Gastrocnemius medialis (tissue), 4 donors: ENCODE measurements around the gene TUBA8. TPM values are rescaled to one million over a fixed set of nuclear protein-coding genes. Genes with fewer than 3 reads are reported as not detected.
A peak's percentile ranks its signal among the peaks of the same experiment; 100 is the strongest.

Experiments
- ATAC-seq, 2 donors: fragments of 150-250 bp; one replicate each; pipeline ENCODE4 v1.9.1; 2016
- DNase-seq, 2 donors: peaks; one replicate each; pipeline ENCODE4 v3.0.0-alpha.2; 2019
- H3K27ac ChIP-seq, 4 donors: fragments of 200-600 bp; sonication (generic); 1 replicate in 1 of 4; 2 replicates in 3 of 4; pipeline ENCODE4 v1.5.1; 2016 to 2018; ENCODE audit warnings: mild to moderate bottlenecking in 2 of 4, moderate library complexity in 1 of 4
- H3K27me3 ChIP-seq, 3 donors: fragments of 200-600 bp; sonication (generic) in 2 of 3; 1 replicate in 1 of 3; 2 replicates in 2 of 3; pipeline versions ENCODE4 v1.5.1 to v1.6.0; 2016 to 2019; ENCODE audit warnings: mild to moderate bottlenecking in 1 of 3, moderate library complexity in 1 of 3
- H3K36me3 ChIP-seq, 2 donors: fragments of 200-600 bp; sonication (generic) in 1 of 2; one replicate each; pipeline ENCODE4 v1.5.1; 2017 to 2018
- H3K4me1 ChIP-seq, 2 donors: fragments of 200-600 bp; sonication (generic) in 1 of 2; one replicate each; pipeline ENCODE4 v1.5.1; 2016 to 2017; ENCODE audit warnings: mild to moderate bottlenecking in 2 of 2
- H3K4me3 ChIP-seq, 4 donors: fragments of 200-600 bp; sonication (generic) in 3 of 4; 1 replicate in 1 of 4; 2 replicates in 3 of 4; pipeline ENCODE4 v1.5.1; 2016 to 2019; ENCODE audit warnings: mild to moderate bottlenecking in 2 of 4
- H3K9me3 ChIP-seq, 3 donors: fragments of 200-600 bp; sonication (generic) in 2 of 3; 1 replicate in 1 of 3; 2 replicates in 2 of 3; pipeline ENCODE4 v1.5.1; 2016 to 2019
- POLR2A ChIP-seq, 2 donors: fragments of 450-650 bp; IDR thresholded peaks; one replicate each; pipeline ENCODE4 v1.6.1; 2017; ENCODE audit warnings: antibody characterized with exemption in 2 of 2, mild to moderate bottlenecking in 2 of 2, moderate library complexity in 2 of 2
- in situ Hi-C, 4 donors: fragments of 200-750 bp; cut with MboI; loops; one replicate each; pipeline versions ENCODE4 v1.15.0 to v1.8.0; 2017; ENCODE audit warnings: low sequenced_read_pairs in 4 of 4
- intact Hi-C: fragments of 100-400 bp; cut with DNase I; formaldehyde crosslinking; loops from one replicate; pipeline ENCODE4 v1.15.1; 2023; ENCODE audit warnings: low total_unique reads
- total RNA-seq, 4 donors: library from RNA; depleted of rRNA; stranded (reverse); fragments of >200 nt; gene quantifications; one replicate each; pipeline versions ENCODE4 v1.1.0 to v1.2.3, GENCODE V29; 2016
- TF ChIP-seq, protein P1 (sequence below), 5 experiments: fragments of 450-650 bp in 3 of 5; fragments of 200-600 bp in 2 of 5; sonication (generic) in 2 of 5; IDR thresholded peaks in 4 of 5; conservative IDR thresholded peaks in 1 of 5; 1 replicate in 4 of 5; 2 replicates in 1 of 5; pipeline ENCODE4 v1.5.1; 2016 to 2019; ENCODE audit warnings: antibody characterized with exemption in 5 of 5, mild to moderate bottlenecking in 3 of 5, moderate library complexity in 3 of 5

The TUBA8 gene
- total RNA-seq, 4 donors from 2014 or later: 57.8 to 114 (median 77.7) TPM

GRCh38 chr22:18081416-18081815 is 29.2 kb upstream of the TUBA8 start:
- Histone ChIP-seq H3K9me3 (no peaks in the 10 kb centered on the region), H3K27ac (peak overlapping the region in 1 of 4 donors; percentile 29), H3K4me3 (no peak overlapping the region), H3K4me1 (peaks cover 19 to 24% of the 10 kb centered on the region in 2 donors), H3K27me3 (no peaks in the 10 kb centered on the region), H3K36me3 (peaks cover 0 to 46% of the 10 kb centered on the region in 2 donors)
- intact Hi-C loops: no loop called here
- in situ Hi-C loops: no loop called here
- ATAC-seq (no peak), DNase-seq (no peak)
- TF ChIP-seq POLR2A (IDR thresholded peaks at IDR 0.05): no peak
- TF ChIP-seq, protein P1, sequence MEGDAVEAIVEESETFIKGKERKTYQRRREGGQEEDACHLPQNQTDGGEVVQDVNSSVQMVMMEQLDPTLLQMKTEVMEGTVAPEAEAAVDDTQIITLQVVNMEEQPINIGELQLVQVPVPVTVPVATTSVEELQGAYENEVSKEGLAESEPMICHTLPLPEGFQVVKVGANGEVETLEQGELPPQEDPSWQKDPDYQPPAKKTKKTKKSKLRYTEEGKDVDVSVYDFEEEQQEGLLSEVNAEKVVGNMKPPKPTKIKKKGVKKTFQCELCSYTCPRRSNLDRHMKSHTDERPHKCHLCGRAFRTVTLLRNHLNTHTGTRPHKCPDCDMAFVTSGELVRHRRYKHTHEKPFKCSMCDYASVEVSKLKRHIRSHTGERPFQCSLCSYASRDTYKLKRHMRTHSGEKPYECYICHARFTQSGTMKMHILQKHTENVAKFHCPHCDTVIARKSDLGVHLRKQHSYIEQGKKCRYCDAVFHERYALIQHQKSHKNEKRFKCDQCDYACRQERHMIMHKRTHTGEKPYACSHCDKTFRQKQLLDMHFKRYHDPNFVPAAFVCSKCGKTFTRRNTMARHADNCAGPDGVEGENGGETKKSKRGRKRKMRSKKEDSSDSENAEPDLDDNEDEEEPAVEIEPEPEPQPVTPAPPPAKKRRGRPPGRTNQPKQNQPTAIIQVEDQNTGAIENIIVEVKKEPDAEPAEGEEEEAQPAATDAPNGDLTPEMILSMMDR (IDR thresholded peaks at IDR 0.05 in 4 of 5, conservative IDR thresholded peaks at IDR 0.05 in 1 of 5): no peak

DNA sequence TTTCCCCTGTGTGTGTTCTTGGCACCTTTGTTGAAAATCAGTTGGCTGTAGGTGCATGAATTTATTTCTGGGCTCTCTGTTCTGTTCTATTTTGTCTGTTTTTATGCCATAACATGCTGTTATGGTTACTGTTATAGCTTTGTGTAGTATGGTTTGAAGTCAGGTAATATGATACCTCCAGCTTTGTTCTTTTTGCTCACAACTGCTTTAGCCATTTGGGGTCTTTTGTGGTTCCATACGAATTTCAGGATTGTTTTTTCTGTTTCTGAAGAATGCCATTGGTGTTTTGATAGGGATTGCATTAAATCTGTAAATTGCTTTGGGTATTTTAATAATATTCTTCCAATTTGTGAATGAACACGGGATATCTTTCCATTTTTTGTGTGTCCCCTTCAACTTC is 28.1 kb upstream of the TUBA8 start:
- no peak for ATAC-seq
- intact Hi-C loops: no loop called here
- Histone ChIP-seq H3K4me3 (no peak overlapping the region), H3K27ac (no peak overlapping the region), H3K4me1 (peaks cover 11 to 14% of the 10 kb centered on the region in 2 donors), H3K27me3 (no peaks in the 10 kb centered on the region), H3K9me3 (no peaks in the 10 kb centered on the region), H3K36me3 (peaks cover 0 to 55% of the 10 kb centered on the region in 2 donors)
- in situ Hi-C loops: no loop called here
- TF ChIP-seq, protein P1 (IDR thresholded peaks at IDR 0.05 in 4 of 5, conservative IDR thresholded peaks at IDR 0.05 in 1 of 5): no peak
- no peak for TF ChIP-seq POLR2A (IDR thresholded peaks at IDR 0.05)
- DNase-seq: no peak

GRCh38 chr22:18083406-18083805 is 27.2 kb upstream of the TUBA8 start:
- no peaks in the 10 kb centered on the region for H3K9me3 ChIP-seq

DNA sequence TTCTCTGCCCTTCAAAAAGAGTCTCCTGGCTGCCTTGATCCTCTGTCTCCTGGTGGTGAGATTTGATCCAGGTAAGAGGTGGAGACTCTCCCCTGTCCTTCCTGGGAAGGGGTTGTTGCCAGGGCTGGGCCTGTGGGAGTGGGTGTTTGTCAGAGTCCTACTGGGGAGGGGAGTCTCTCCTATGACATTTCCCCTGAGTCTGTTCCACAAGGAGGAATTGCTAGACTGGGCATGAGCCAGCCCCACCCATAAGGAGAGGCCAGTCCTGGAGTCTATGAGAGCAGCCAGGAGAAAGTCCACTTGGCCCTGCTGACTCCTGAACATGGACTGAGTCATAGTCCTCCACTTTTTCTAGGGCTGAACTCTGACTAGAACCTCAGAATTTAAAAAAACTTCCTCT is 25.4 kb upstream of the TUBA8 start:
- DNase-seq (no peak), ATAC-seq (no peak)
- H3K4me3 ChIP-seq: no peak overlapping the region
- TF ChIP-seq, protein P1 (IDR thresholded peaks at IDR 0.05 in 4 of 5, conservative IDR thresholded peaks at IDR 0.05 in 1 of 5): no peak
- no peak for TF ChIP-seq POLR2A (IDR thresholded peaks at IDR 0.05)
- H3K4me1 ChIP-seq: peaks cover 12 to 23% of the 10 kb centered on the region in 2 donors
- in situ Hi-C loops: no loop called here
- intact Hi-C loops: no loop called here
- H3K36me3 ChIP-seq: peaks cover 0 to 56% of the 10 kb centered on the region in 2 donors
- no peaks in the 10 kb centered on the region for H3K27me3 ChIP-seq
- H3K27ac ChIP-seq: peak overlapping the region in 1 of 4 donors; percentile 18
- H3K9me3 ChIP-seq: no peaks in the 10 kb centered on the region

More at GRCh38 chr22:18083406-18083805, 27.2 kb upstream of the TUBA8 start:
- Histone ChIP-seq H3K36me3 (peaks cover 0 to 64% of the 10 kb centered on the region in 2 donors), H3K4me1 (peaks cover 12 to 18% of the 10 kb centered on the region in 2 donors), H3K27ac (no peak overlapping the region), H3K4me3 (no peak overlapping the region), H3K27me3 (no peaks in the 10 kb centered on the region)
- no peak for DNase-seq
- in situ Hi-C loops (no loop called here), intact Hi-C loops (no loop called here)
- ATAC-seq: no peak
- TF ChIP-seq, protein P1 (IDR thresholded peaks at IDR 0.05 in 4 of 5, conservative IDR thresholded peaks at IDR 0.05 in 1 of 5): no peak
- TF ChIP-seq POLR2A (IDR thresholded peaks at IDR 0.05): no peak

GRCh38 chr22:18087350-18087855 is 23.2 kb upstream of the TUBA8 start:
- TF ChIP-seq, protein P1 (IDR thresholded peaks at IDR 0.05 in 4 of 5, conservative IDR thresholded peaks at IDR 0.05 in 1 of 5): no peak
- TF ChIP-seq POLR2A (IDR thresholded peaks at IDR 0.05): no peak
- H3K9me3 ChIP-seq: no peaks in the 10 kb centered on the region
- in situ Hi-C loops: no loop called here

More at GRCh38 chr22:18087350-18087855, 23.2 kb upstream of the TUBA8 start:
- DNase-seq (peak in 1 of 2 donors; percentile 2), ATAC-seq (no peak)
- H3K27ac ChIP-seq: peak overlapping the region in 2 of 4 donors; percentile 89 to 95
- no peak overlapping the region for H3K4me3 ChIP-seq
- H3K4me1 ChIP-seq: peaks cover 20 to 28% of the 10 kb centered on the region in 2 donors
- peaks cover 0 to 40% of the 10 kb centered on the region in 2 donors for H3K36me3 ChIP-seq
- intact Hi-C loops: no loop called here
- no peaks in the 10 kb centered on the region for H3K27me3 ChIP-seq
